ENCODE measurements around the gene LARGE1. TPM values are rescaled to one million over a fixed set of nuclear protein-coding genes. Genes with fewer than 3 reads are reported as not detected.

Gene LARGE1
- total and polyA plus RNA-seq, 7 donors = 14.9 to 91.6 (median 46.1) TPM

DNA sequence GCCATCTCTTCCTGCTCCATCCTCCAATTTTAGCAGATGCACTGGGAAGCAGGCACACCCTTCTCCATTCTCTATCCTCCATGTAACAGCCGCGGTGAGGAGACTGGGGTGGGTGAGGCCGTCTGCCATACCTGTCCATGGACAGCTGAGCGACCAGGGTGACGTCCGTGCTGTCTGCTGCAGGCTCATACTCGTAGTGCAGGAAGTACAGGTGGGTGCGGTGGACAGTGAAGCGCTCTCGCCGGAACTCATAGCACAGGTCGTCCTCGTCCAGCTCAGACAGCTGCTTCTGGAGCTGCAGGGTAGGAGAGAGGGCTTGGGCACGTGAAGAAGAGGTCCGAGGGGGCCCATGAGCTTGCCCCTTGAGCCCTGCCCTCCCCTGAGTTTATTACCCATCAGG lies 604.3 kb downstream of the LARGE1 start:
- H3K4me3 ChIP-seq = no peak overlapping the region
- TF ChIP-seq, protein P1, sequence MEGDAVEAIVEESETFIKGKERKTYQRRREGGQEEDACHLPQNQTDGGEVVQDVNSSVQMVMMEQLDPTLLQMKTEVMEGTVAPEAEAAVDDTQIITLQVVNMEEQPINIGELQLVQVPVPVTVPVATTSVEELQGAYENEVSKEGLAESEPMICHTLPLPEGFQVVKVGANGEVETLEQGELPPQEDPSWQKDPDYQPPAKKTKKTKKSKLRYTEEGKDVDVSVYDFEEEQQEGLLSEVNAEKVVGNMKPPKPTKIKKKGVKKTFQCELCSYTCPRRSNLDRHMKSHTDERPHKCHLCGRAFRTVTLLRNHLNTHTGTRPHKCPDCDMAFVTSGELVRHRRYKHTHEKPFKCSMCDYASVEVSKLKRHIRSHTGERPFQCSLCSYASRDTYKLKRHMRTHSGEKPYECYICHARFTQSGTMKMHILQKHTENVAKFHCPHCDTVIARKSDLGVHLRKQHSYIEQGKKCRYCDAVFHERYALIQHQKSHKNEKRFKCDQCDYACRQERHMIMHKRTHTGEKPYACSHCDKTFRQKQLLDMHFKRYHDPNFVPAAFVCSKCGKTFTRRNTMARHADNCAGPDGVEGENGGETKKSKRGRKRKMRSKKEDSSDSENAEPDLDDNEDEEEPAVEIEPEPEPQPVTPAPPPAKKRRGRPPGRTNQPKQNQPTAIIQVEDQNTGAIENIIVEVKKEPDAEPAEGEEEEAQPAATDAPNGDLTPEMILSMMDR (IDR thresholded peaks at IDR 0.05) = no peak
- intact Hi-C loops (cut with DNase I) = no loop called here
- no peaks in the 10 kb centered on the region for H3K27me3 ChIP-seq (ENCODE audit: insufficient read depth in 3 of 3, low read length in 2 of 3)
- DNase-seq = no peak
- no peak overlapping the region for H3K27ac ChIP-seq
- H3K36me3 ChIP-seq (ENCODE audit: insufficient read depth in 1 of 2, low read depth in 1 of 2) = peaks cover 0 to 28% of the 10 kb centered on the region in 2 donors
- no peak for ATAC-seq
- WGBS, 3 donors = 96 to 97% (median 96%) methylated on average over 15 of the region's 15 CpGs
- no peaks in the 10 kb centered on the region for H3K4me1 ChIP-seq
- H3K9me3 ChIP-seq = no peaks in the 10 kb centered on the region

DNA sequence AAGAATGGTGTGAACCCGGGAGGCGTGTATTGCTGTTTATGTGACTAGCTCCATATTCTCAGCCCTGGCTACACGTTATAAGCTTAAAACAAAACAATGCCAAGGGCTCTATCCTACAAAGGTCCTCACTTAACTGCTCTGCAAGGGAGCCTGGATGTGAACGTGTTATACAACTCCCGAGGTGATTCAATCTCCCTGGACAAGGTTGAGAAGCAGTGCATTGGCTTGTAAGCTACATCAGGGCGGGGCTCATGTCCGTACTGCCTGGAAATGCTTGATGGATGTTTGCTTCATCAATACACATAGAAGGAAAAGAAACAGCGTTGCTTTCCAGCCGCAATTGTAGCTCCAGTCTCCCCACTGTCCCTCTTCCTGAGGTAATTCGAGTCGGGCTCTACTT lies 605.2 kb downstream of the LARGE1 start:
- Histone ChIP-seq H3K36me3 (ENCODE audit: insufficient read depth in 1 of 2, low read depth in 1 of 2) (peaks cover 0 to 32% of the 10 kb centered on the region in 2 donors), H3K27me3 (ENCODE audit: insufficient read depth in 3 of 3, low read length in 2 of 3) (no peaks in the 10 kb centered on the region), H3K27ac (no peak overlapping the region), H3K4me3 (no peak overlapping the region), H3K9me3 (no peaks in the 10 kb centered on the region), H3K4me1 (no peaks in the 10 kb centered on the region)
- no peak for ATAC-seq
- WGBS, 3 donors = 93 to 94% (median 93%) methylated on average over 11 of the region's 11 CpGs
- intact Hi-C loops (cut with DNase I) = no loop called here
- TF ChIP-seq, protein P1 (IDR thresholded peaks at IDR 0.05) = no peak
- DNase-seq = no peak

- H3K36me3 ChIP-seq (ENCODE audit: insufficient read depth in 1 of 2, low read depth in 1 of 2) = peaks cover 0 to 33% of the 10 kb centered on the region in 2 donors
- H3K27ac ChIP-seq = no peak overlapping the region
- WGBS, 3 donors = 83 to 85% (median 84%) methylated on average over 5 of the region's 5 CpGs
- H3K9me3 ChIP-seq = no peaks in the 10 kb centered on the region
- H3K4me1 ChIP-seq = no peaks in the 10 kb centered on the region
- no peak for DNase-seq
- ATAC-seq = no peak
- H3K4me3 ChIP-seq = no peak overlapping the region
- intact Hi-C loops (cut with DNase I) = no loop called here
- H3K27me3 ChIP-seq (ENCODE audit: insufficient read depth in 3 of 3, low read length in 2 of 3) = no peaks in the 10 kb centered on the region
- TF ChIP-seq, protein P1 (IDR thresholded peaks at IDR 0.05) = no peak
Measured at GRCh38 chr22:33314316-33314715, 606.0 kb downstream of the LARGE1 start.

DNA sequence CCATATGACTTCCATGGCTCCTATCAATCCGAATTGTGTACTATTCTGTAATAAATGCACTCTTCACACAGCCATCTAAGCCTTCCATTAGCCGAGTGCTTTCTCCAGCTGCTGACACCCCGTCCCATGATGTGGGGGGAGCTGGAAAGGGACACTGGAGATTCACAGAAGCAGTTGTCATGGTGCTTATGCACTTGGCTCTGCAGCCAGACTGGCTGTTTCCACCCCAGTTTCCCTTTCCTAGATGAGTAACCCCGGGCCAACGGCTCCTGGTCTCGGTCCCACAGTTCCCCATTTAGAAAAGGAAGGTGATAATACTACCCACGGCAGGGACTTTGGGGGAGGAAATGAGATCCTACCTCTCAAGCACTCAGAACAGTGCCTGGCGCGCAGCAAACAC lies 617.2 kb downstream of the LARGE1 start:
- TF ChIP-seq, protein P1 (IDR thresholded peaks at IDR 0.05) = no peak
- Histone ChIP-seq H3K36me3 (ENCODE audit: insufficient read depth in 1 of 2, low read depth in 1 of 2) (no peaks in the 10 kb centered on the region), H3K9me3 (no peaks in the 10 kb centered on the region), H3K27ac (no peak overlapping the region), H3K4me1 (peaks cover 4% of the 10 kb centered on the region), H3K4me3 (no peak overlapping the region), H3K27me3 (ENCODE audit: insufficient read depth in 3 of 3, low read length in 2 of 3) (no peaks in the 10 kb centered on the region)
- WGBS, 3 donors = 20 to 33% (median 21%) methylated on average over 9 of the region's 9 CpGs
- no peak for DNase-seq
- intact Hi-C loops (cut with DNase I) = loop anchor here (2.0 to 10.0 kb wide), 5 partner anchors 274 to 1722 kb away; partner anchors contain the start of gene LARGE1 (in 1 of the 2)
- peak in 2 of 4 donors; percentile 7 to 43 for ATAC-seq

GRCh38 chr22:33302549-33302948 lies 617.7 kb downstream of the LARGE1 start:
- Histone ChIP-seq H3K4me1 (peaks cover 4% of the 10 kb centered on the region), H3K9me3 (no peaks in the 10 kb centered on the region), H3K4me3 (no peak overlapping the region), H3K27me3 (ENCODE audit: insufficient read depth in 3 of 3, low read length in 2 of 3) (no peaks in the 10 kb centered on the region), H3K36me3 (ENCODE audit: insufficient read depth in 1 of 2, low read depth in 1 of 2) (no peaks in the 10 kb centered on the region), H3K27ac (no peak overlapping the region)
- WGBS, 3 donors = 56 to 70% (median 57%) methylated on average over 11 of the region's 11 CpGs
- ATAC-seq (peak in 2 of 4 donors; percentile 10 to 31), DNase-seq (no peak)
- TF ChIP-seq, protein P1 (IDR thresholded peaks at IDR 0.05) = no peak
- intact Hi-C loops (cut with DNase I) = loop anchor here (1.0 to 10.0 kb wide), 6 partner anchors 275 to 1722 kb away; partner anchors contain the start of gene LARGE1 (in 1 of the 2)
